HepG2 (cell line): ENCODE data around the gene DDX17. TPM values are rescaled to one million over a fixed set of nuclear protein-coding genes. Genes with fewer than 3 reads are reported as not detected.
A peak's percentile ranks its signal among the peaks of the same experiment; 100 is the strongest.

Source experiments
- ATF1 ChIP-seq: IDR thresholded peaks from 2 replicates; pipeline ENCODE4 v1.6.1; 2016; ENCODE audit warnings: mild to moderate bottlenecking, control low read depth
- CEBPB ChIP-seq: IDR thresholded peaks from 2 replicates; pipeline ENCODE4 v1.6.1; 2011; ENCODE audit warnings: low read depth, low read length, improper control_type of control experiment, borderline replicate concordance
- CREB1 ChIP-seq, 2 experiments: fragments of 450-650 bp in 1 of 2; IDR thresholded peaks; 2 replicates each; pipeline ENCODE4 v1.6.1; 2016 to 2017; ENCODE audit warnings: control low read depth in 1 of 2, mild to moderate bottlenecking in 1 of 2, missing compliant biosample characterization in 1 of 2, missing genetic modification characterization in 1 of 2
- FOXK1 ChIP-seq: sonication (generic); formaldehyde crosslinking; IDR thresholded peaks from 2 replicates; pipeline ENCODE4 v1.4.0; 2020; ENCODE audit warnings: low read depth, missing genetic modification reagents, borderline replicate concordance
- FOXP1 ChIP-seq, 2 experiments: fragments of 450-650 bp in 1 of 2; IDR thresholded peaks; 2 replicates each; pipeline ENCODE4 v1.6.1; 2017 to 2018; ENCODE audit warnings: antibody characterized with exemption in 1 of 2
- GZF1 ChIP-seq: sonication (generic); formaldehyde crosslinking; IDR thresholded peaks from 2 replicates; pipeline ENCODE4 v1.5.1; 2020; ENCODE audit warnings: mild to moderate bottlenecking, missing genetic modification reagents
- HMGA1 ChIP-seq: sonication (generic); formaldehyde crosslinking; conservative IDR thresholded peaks from 2 replicates; pipeline ENCODE4 v1.4.0; 2020; ENCODE audit warnings: missing genetic modification reagents
- KAT8 ChIP-seq: IDR thresholded peaks from 2 replicates; pipeline ENCODE4 v1.6.1; 2016; ENCODE audit warnings: missing genetic modification reagents, missing compliant biosample characterization
- KLF11 ChIP-seq: IDR thresholded peaks from 2 replicates; pipeline ENCODE4 v1.6.1; 2016; ENCODE audit warnings: missing compliant biosample characterization
- MXI1 ChIP-seq: IDR thresholded peaks from 3 replicates; pipeline ENCODE4 v1.6.1; 2012; ENCODE audit warnings: low read depth, low read length, inconsistent platforms, borderline replicate concordance
- MYC ChIP-seq: sonication (generic); formaldehyde crosslinking; IDR thresholded peaks from 2 replicates; pipeline ENCODE4 v1.9.0; 2021; ENCODE audit warnings: missing genetic modification reagents, borderline replicate concordance
- ONECUT2 ChIP-seq: sonication (generic); formaldehyde crosslinking; IDR thresholded peaks from 2 replicates; pipeline ENCODE4 v1.4.0; 2020; ENCODE audit warnings: missing genetic modification reagents
- PRPF4 ChIP-seq: fragments of 200-400 bp; formaldehyde crosslinking; IDR thresholded peaks from 2 replicates; pipeline ENCODE4 v1.6.1; 2016; ENCODE audit warnings: low read length, low read depth; ENCODE audit not compliant: poor library complexity, severe bottlenecking
- SMARCE1 ChIP-seq: fragments of 450-650 bp; IDR thresholded peaks from 2 replicates; pipeline ENCODE4 v1.6.1; 2017; ENCODE audit warnings: borderline replicate concordance
- SP5 ChIP-seq: IDR thresholded peaks from 2 replicates; pipeline ENCODE4 v1.6.1; 2016; ENCODE audit warnings: low read depth, borderline replicate concordance
- THAP11 ChIP-seq: IDR thresholded peaks from 2 replicates; pipeline ENCODE4 v1.6.1; 2016; ENCODE audit warnings: missing biosample characterization, missing genetic modification reagents
- ZNF138 ChIP-seq: sonication (generic); formaldehyde crosslinking; IDR thresholded peaks from 2 replicates; pipeline ENCODE4 v1.5.0; 2020; ENCODE audit warnings: mild to moderate bottlenecking, low read depth, missing genetic modification reagents
- ZNF180 ChIP-seq: sonication (generic); formaldehyde crosslinking; IDR thresholded peaks from 2 replicates; pipeline ENCODE4 v1.4.0; 2020; ENCODE audit warnings: low read depth, missing genetic modification reagents, borderline replicate concordance
- ZNF367 ChIP-seq: sonication (generic); formaldehyde crosslinking; IDR thresholded peaks from 2 replicates; pipeline ENCODE4 v1.4.0; 2020; ENCODE audit warnings: missing genetic modification reagents, borderline replicate concordance
- ZNF614 ChIP-seq: IDR thresholded peaks from 2 replicates; pipeline ENCODE4 v1.6.1; 2018; ENCODE audit warnings: missing biosample characterization, missing genetic modification reagents, inconsistent platforms, borderline replicate concordance
- ZNF616 ChIP-seq: sonication (generic); formaldehyde crosslinking; IDR thresholded peaks from 2 replicates; pipeline ENCODE4 v1.5.0; 2020; ENCODE audit warnings: low read depth, mild to moderate bottlenecking, missing genetic modification reagents
- ZNF839 ChIP-seq: sonication (generic); formaldehyde crosslinking; IDR thresholded peaks from 2 replicates; pipeline ENCODE4 v1.4.0; 2020; ENCODE audit warnings: missing genetic modification reagents, mild to moderate bottlenecking, borderline replicate concordance
- polyA plus RNA-seq, 8 experiments: library from polyadenylated mRNA; depleted of rRNA in 3 of 8; stranded (reverse) in 7 of 8; unstranded in 1 of 8; fragments of >200 nt; fragmentation: Illumina TruSeq in 4 of 8; extraction: Trizol in 4 of 8; gene quantifications; 2 replicates each; pipeline versions ENCODE4 v1.2.1 to v1.2.3, GENCODE V29; 2011 to 2016; ENCODE audit warnings: low read depth in 4 of 8, missing spikeins in 1 of 8, mixed read lengths in 1 of 8; ENCODE audit not compliant: insufficient read depth in 1 of 8
- total RNA-seq, 5 experiments: library from RNA; depleted of rRNA; stranded (reverse); fragments of >200 nt; fragmentation: Illumina TruSeq; extraction: Trizol; gene quantifications; 2 replicates each; pipeline ENCODE4 v1.2.3, GENCODE V29; 2016; ENCODE audit warnings: low read depth in 1 of 5
- TF ChIP-seq, protein P1 (sequence below): sonication (generic); formaldehyde crosslinking; IDR thresholded peaks from 2 replicates; pipeline ENCODE4 v1.4.0; 2020; ENCODE audit warnings: mild to moderate bottlenecking, missing genetic modification reagents
- TF ChIP-seq, protein P2 (sequence below): IDR thresholded peaks from 2 replicates; pipeline ENCODE4 v1.6.1; 2016; ENCODE audit warnings: mild to moderate bottlenecking, missing biosample characterization, missing genetic modification reagents
- TF ChIP-seq, protein P3 (sequence below): sonication (generic); formaldehyde crosslinking; IDR thresholded peaks from 2 replicates; pipeline ENCODE4 v1.8.1; 2023; ENCODE audit warnings: mild to moderate bottlenecking, missing genetic modification reagents, borderline replicate concordance
- TF ChIP-seq, protein P4 (sequence below): fragments of 450-650 bp; IDR thresholded peaks from 2 replicates; pipeline ENCODE4 v1.6.1; 2016

The DDX17 gene
- total and polyA plus RNA-seq, 2 of the 13 experiments (the other 11 are each of a cell fraction or from before 2014, with no cell fraction given) = 238 to 344 TPM

DNA sequence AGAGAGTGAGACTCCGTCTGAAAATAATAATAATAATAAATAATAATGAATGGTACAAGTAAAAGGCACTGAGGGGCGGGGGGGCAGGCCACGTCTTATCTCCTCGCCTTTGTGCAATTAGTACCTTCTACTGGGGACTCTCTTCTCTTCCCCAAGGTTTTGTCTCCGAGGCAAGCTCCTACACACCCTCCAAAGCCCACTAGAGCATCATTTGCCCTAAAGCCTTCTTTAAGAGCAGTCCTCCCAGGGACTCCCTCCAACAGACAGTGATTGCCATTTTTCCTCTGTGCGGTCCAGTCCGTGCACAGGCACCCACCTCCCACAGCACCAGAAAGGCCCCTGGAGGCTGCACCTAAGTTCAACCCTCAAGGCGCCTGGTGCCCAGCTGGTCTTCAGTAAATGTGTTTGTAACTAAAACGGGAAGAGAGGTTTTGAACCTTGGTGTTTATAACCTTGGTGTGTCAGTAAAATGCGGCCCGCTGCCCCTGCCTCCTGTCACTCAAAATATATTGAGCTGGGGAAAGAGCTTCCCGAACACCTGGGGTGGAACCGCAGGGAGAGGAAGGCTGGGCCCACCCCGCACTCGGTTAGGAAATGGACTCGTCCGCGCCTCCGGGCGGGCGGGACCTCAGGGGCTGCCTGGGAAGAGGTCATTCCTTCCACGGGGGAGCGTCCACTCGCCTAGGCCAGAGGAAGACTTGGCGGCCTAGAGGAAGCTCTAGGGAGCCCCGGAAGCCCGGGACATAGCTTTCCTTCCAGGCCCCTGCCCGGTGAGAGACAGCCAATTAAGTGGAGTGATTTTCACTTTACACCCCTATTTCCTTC, 42.9 kb downstream of the DDX17 start (continued):
- TF ChIP-seq, protein P1, sequence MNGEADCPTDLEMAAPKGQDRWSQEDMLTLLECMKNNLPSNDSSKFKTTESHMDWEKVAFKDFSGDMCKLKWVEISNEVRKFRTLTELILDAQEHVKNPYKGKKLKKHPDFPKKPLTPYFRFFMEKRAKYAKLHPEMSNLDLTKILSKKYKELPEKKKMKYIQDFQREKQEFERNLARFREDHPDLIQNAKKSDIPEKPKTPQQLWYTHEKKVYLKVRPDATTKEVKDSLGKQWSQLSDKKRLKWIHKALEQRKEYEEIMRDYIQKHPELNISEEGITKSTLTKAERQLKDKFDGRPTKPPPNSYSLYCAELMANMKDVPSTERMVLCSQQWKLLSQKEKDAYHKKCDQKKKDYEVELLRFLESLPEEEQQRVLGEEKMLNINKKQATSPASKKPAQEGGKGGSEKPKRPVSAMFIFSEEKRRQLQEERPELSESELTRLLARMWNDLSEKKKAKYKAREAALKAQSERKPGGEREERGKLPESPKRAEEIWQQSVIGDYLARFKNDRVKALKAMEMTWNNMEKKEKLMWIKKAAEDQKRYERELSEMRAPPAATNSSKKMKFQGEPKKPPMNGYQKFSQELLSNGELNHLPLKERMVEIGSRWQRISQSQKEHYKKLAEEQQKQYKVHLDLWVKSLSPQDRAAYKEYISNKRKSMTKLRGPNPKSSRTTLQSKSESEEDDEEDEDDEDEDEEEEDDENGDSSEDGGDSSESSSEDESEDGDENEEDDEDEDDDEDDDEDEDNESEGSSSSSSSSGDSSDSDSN (CRISPR knock-in tag) = peak; percentile 41; the same call in 1 of the 2 replicates
- TF ChIP-seq ATF1 = no peak
- TF ChIP-seq ZNF616 (CRISPR knock-in tag) = no peak
- no peak for TF ChIP-seq ZNF367 (CRISPR knock-in tag)
- no peak for TF ChIP-seq ZNF138 (CRISPR knock-in tag)
- TF ChIP-seq, protein P2, sequence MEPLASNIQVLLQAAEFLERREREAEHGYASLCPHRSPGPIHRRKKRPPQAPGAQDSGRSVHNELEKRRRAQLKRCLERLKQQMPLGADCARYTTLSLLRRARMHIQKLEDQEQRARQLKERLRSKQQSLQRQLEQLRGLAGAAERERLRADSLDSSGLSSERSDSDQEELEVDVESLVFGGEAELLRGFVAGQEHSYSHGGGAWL = no peak; the same call in 1 of the 2 replicates
- TF ChIP-seq SP5 (CRISPR knock-in tag) = 0 out of 2 replicates have a peak, but pooled peaks have one; percentile 15
- TF ChIP-seq ONECUT2 = peak; percentile 49; the same call in 1 of the 2 replicates
- TF ChIP-seq KLF11 (CRISPR knock-in tag) = no peak
- TF ChIP-seq KAT8 (CRISPR knock-in tag) = peak; percentile 62; the same call in 1 of the 2 replicates
- TF ChIP-seq ZNF180 = no peak
- TF ChIP-seq PRPF4 = no peak
- TF ChIP-seq MXI1 = no peak; the same call in 2 of the 3 replicates
- TF ChIP-seq, protein P3, sequence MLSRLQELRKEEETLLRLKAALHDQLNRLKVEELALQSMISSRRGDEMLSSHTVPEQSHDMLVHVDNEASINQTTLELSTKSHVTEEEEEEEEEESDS = no peak
- TF ChIP-seq, protein P4, sequence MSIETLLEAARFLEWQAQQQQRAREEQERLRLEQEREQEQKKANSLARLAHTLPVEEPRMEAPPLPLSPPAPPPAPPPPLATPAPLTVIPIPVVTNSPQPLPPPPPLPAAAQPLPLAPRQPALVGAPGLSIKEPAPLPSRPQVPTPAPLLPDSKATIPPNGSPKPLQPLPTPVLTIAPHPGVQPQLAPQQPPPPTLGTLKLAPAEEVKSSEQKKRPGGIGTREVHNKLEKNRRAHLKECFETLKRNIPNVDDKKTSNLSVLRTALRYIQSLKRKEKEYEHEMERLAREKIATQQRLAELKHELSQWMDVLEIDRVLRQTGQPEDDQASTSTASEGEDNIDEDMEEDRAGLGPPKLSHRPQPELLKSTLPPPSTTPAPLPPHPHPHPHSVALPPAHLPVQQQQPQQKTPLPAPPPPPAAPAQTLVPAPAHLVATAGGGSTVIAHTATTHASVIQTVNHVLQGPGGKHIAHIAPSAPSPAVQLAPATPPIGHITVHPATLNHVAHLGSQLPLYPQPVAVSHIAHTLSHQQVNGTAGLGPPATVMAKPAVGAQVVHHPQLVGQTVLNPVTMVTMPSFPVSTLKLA = no peak
- no peak for TF ChIP-seq GZF1 (CRISPR knock-in tag)
- no peak for TF ChIP-seq HMGA1 (CRISPR knock-in tag)
- no peak for TF ChIP-seq CEBPB
- TF ChIP-seq CREB1 (IDR thresholded peaks at IDR 0.05) = 0 out of 2 replicates have a peak, but pooled peaks have one; percentile 7
- TF ChIP-seq CREB1 (CRISPR knock-in tag; IDR thresholded peaks at IDR 0.05) = no peak; the same call in 1 of the 2 replicates
- TF ChIP-seq ZNF614 (CRISPR knock-in tag) = peak; percentile 42; the same call in 1 of the 2 replicates
- TF ChIP-seq THAP11 (CRISPR knock-in tag) = peak; percentile 70
- TF ChIP-seq SMARCE1 = no peak
- TF ChIP-seq FOXK1 (CRISPR knock-in tag) = peak; percentile 46; the same call in 1 of the 2 replicates
- TF ChIP-seq MYC = no peak; the same call in 1 of the 2 replicates
- no peak for TF ChIP-seq FOXP1 (IDR thresholded peaks at IDR 0.05)
- TF ChIP-seq FOXP1 (CRISPR knock-in tag; IDR thresholded peaks at IDR 0.05) = no peak
- no peak for TF ChIP-seq ZNF839 (CRISPR knock-in tag)
